Endodermal cell (in vitro differentiated cells): ENCODE measurements around the gene IQCH. TPM values are rescaled to one million over a fixed set of nuclear protein-coding genes. Genes with fewer than 3 reads are reported as not detected.

Source experiments
- DNase-seq: peaks from one replicate; pipeline ENCODE4 v3.0.0-alpha.2; 2017
- H3K27ac ChIP-seq: 2 replicates; pipeline ENCODE4 v1.5.1; 2013; ENCODE audit warnings: mild to moderate bottlenecking, low read depth, low read length, moderate library complexity
- H3K27me3 ChIP-seq: 2 replicates; pipeline ENCODE4 v1.6.1; 2013; ENCODE audit warnings: mild to moderate bottlenecking, low read length, moderate library complexity; ENCODE audit not compliant: insufficient read depth, control insufficient read depth, poor library complexity, severe bottlenecking
- H3K36me3 ChIP-seq: 2 replicates; pipeline ENCODE4 v1.7.0; 2013; ENCODE audit warnings: mild to moderate bottlenecking, low read length, moderate library complexity; ENCODE audit not compliant: control insufficient read depth, insufficient read depth
- H3K4me1 ChIP-seq: one replicate; pipeline ENCODE4 v1.7.0; 2013; ENCODE audit warnings: low read length; ENCODE audit not compliant: control insufficient read depth, insufficient read depth
- H3K4me3 ChIP-seq: 2 replicates; pipeline ENCODE4 v1.5.1; 2013; ENCODE audit warnings: mild to moderate bottlenecking, low read length, moderate library complexity
- H3K9ac ChIP-seq: 2 replicates; pipeline ENCODE4 v1.6.1; 2013; ENCODE audit warnings: mild to moderate bottlenecking, low read length, moderate library complexity; ENCODE audit not compliant: poor library complexity, severe bottlenecking; ENCODE audit errors: extremely low read depth
- H3K9me3 ChIP-seq: 2 replicates; pipeline ENCODE4 v1.6.1; 2013; ENCODE audit warnings: mild to moderate bottlenecking, low read length, moderate library complexity; ENCODE audit not compliant: control insufficient read depth
- H3K27ac Mint-ChIP-seq: 2 replicates; pipeline ENCODE4 v1.8.0; 2020; ENCODE audit warnings: mixed read lengths
- H3K27me3 Mint-ChIP-seq: 2 replicates; pipeline ENCODE4 v1.8.0; 2021; ENCODE audit warnings: mild to moderate bottlenecking, mixed read lengths; ENCODE audit not compliant: insufficient read depth
- H3K36me3 Mint-ChIP-seq: 2 replicates; pipeline ENCODE4 v1.8.0; 2020; ENCODE audit warnings: low read depth, mixed read lengths
- H3K4me1 Mint-ChIP-seq: 2 replicates; pipeline ENCODE4 v1.8.0; 2020; ENCODE audit warnings: mixed read lengths
- H3K4me3 Mint-ChIP-seq: 2 replicates; pipeline ENCODE4 v1.8.0; 2020; ENCODE audit warnings: mild to moderate bottlenecking, moderate library complexity, mixed read lengths
- H3K9me3 Mint-ChIP-seq: 2 replicates; pipeline ENCODE4 v1.8.0; 2020; ENCODE audit warnings: mild to moderate bottlenecking, mixed read lengths
- WGBS, 2 experiments: methylation state at CpG; one replicate each; pipeline versions ENCODE4 v1.1.5 to v1.1.7; 2013; ENCODE audit warnings: missing lambda C conversion rate in 2 of 2, mixed read lengths in 1 of 2; ENCODE audit not compliant: insufficient coverage in 1 of 2, insufficient read length in 1 of 2; 5-methylcytosine and 5-hydroxymethylcytosine counted together
- total RNA-seq, 2 donors: library from RNA; stranded (reverse); fragmentation: NEBNext Ultra II Directional in 1 of 2; extraction: Animal tissue kit (Norgen Biotek cat#: 25700) in 1 of 2; gene quantifications; 2 replicates in 1 of 2; 3 replicates in 1 of 2; pipeline ENCODE4 v1.2.1, GENCODE V29; 2021
- TF ChIP-seq, protein P1 (sequence below): fragments of 200-600 bp; sonication (generic); conservative IDR thresholded peaks from 2 replicates; pipeline ENCODE4 v1.5.0; 2021; ENCODE audit warnings: antibody characterized with exemption, mild to moderate bottlenecking

The IQCH gene
- total RNA-seq, 2 donors from 2014 or later = 6.2 to 12.8 TPM

DNA sequence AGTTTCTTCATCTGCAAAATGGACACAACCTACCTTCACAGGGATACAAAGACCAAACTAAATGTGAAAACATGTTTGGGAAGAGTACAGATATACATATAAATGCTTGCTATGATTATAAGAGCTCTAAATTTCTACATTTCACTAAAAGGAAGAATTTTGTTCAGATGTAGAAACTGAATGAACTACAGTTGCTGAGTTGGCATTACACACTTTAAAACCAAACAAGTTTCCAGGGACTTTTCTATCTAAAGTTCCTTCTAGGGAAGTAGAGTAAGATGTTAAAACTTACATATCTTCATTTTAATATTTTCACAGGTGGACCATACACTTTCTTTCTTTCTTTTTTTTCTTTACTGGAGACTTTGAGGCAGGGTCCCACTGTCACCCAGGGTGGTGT is 4.8 kb upstream of the IQCH start:
- H3K9ac ChIP-seq = no peak overlapping the region
- H3K9me3 ChIP-seq = peaks cover 8% of the 10 kb centered on the region
- no peaks in the 10 kb centered on the region for H3K4me1 ChIP-seq
- DNase-seq = no peak
- peaks cover 18% of the 10 kb centered on the region for H3K36me3 ChIP-seq
- TF ChIP-seq, protein P1, sequence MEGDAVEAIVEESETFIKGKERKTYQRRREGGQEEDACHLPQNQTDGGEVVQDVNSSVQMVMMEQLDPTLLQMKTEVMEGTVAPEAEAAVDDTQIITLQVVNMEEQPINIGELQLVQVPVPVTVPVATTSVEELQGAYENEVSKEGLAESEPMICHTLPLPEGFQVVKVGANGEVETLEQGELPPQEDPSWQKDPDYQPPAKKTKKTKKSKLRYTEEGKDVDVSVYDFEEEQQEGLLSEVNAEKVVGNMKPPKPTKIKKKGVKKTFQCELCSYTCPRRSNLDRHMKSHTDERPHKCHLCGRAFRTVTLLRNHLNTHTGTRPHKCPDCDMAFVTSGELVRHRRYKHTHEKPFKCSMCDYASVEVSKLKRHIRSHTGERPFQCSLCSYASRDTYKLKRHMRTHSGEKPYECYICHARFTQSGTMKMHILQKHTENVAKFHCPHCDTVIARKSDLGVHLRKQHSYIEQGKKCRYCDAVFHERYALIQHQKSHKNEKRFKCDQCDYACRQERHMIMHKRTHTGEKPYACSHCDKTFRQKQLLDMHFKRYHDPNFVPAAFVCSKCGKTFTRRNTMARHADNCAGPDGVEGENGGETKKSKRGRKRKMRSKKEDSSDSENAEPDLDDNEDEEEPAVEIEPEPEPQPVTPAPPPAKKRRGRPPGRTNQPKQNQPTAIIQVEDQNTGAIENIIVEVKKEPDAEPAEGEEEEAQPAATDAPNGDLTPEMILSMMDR = no peak
- Mint-ChIP-seq H3K36me3 (peaks cover 29% of the 10 kb centered on the region), H3K27me3 (peaks cover 2% of the 10 kb centered on the region), H3K4me3 (no peak overlapping the region), H3K27ac (no peak overlapping the region), H3K9me3 (peaks cover 7% of the 10 kb centered on the region), H3K4me1 (no peaks in the 10 kb centered on the region)
- no peak overlapping the region for H3K4me3 ChIP-seq
- no peak overlapping the region for H3K27ac ChIP-seq
- H3K27me3 ChIP-seq = no peaks in the 10 kb centered on the region

GRCh38 chr15:67251318-67251717 is 3.3 kb upstream of the IQCH start:
- peaks cover 6% of the 10 kb centered on the region for H3K36me3 ChIP-seq
- Mint-ChIP-seq H3K4me1 (no peaks in the 10 kb centered on the region), H3K27ac (no peak overlapping the region), H3K27me3 (peaks cover 15% of the 10 kb centered on the region), H3K36me3 (peaks cover 15% of the 10 kb centered on the region), H3K4me3 (no peak overlapping the region), H3K9me3 (peaks cover 7% of the 10 kb centered on the region)
- H3K4me3 ChIP-seq = no peak overlapping the region
- TF ChIP-seq, protein P1 = no peak
- H3K27me3 ChIP-seq = no peaks in the 10 kb centered on the region
- no peak overlapping the region for H3K27ac ChIP-seq
- peaks cover 8% of the 10 kb centered on the region for H3K9me3 ChIP-seq
- WGBS, 2 experiments = 78 to 95% methylated on average over 2 to 5 of the region's 5 CpGs
- no peaks in the 10 kb centered on the region for H3K4me1 ChIP-seq
- no peak for DNase-seq
- H3K9ac ChIP-seq = no peak overlapping the region

- no peak overlapping the region for H3K27ac Mint-ChIP-seq
- H3K27me3 Mint-ChIP-seq = peaks cover 18% of the 10 kb centered on the region
- Histone ChIP-seq H3K27me3 (no peaks in the 10 kb centered on the region), H3K9me3 (no peaks in the 10 kb centered on the region), H3K27ac (no peak overlapping the region), H3K4me1 (no peaks in the 10 kb centered on the region), H3K4me3 (peak overlapping the region; percentile 100), H3K9ac (no peak overlapping the region), H3K36me3 (peaks cover 6% of the 10 kb centered on the region)
- H3K36me3 Mint-ChIP-seq = peaks cover 3% of the 10 kb centered on the region
- DNase-seq = no peak
- peak overlapping the region; percentile 98 for H3K4me3 Mint-ChIP-seq
- H3K9me3 Mint-ChIP-seq = no peaks in the 10 kb centered on the region
- TF ChIP-seq, protein P1 = no peak
- H3K4me1 Mint-ChIP-seq = no peaks in the 10 kb centered on the region
- 97 to 100% methylated on average over 1 to 10 of the region's 12 CpGs for WGBS, 2 experiments
These were observed 1.5 kb upstream of the IQCH start for GRCh38 chr15:67253101-67253500.
